ENCODE measurements around the gene TYROBP.

The TYROBP gene

GRCh38 chr19:35869327-35870123 is 38.6 kb downstream of the TYROBP start:
- TF ChIP-seq CTCF (IDR thresholded peaks at IDR 0.05; ENCODE audit: low read depth, low read length) = no peak
- no peak overlapping the region for H3K4me3 ChIP-seq (ENCODE audit: low read depth, low read length)

- peak overlapping the region; percentile 48 for H3K4me3 ChIP-seq (ENCODE audit: low read depth, low read length)
- TF ChIP-seq CTCF (IDR thresholded peaks at IDR 0.05; ENCODE audit: low read depth, low read length) = no peak
Observed at GRCh38 chr19:35868823-35869326, 39.2 kb downstream of the TYROBP start.

- no peak for TF ChIP-seq CTCF (IDR thresholded peaks at IDR 0.05; ENCODE audit: low read depth, low read length)
- peak within 1 kb of the TSS; percentile 48 for H3K4me3 ChIP-seq (ENCODE audit: low read depth, low read length)
Observed at GRCh38 chr19:35868172-35868822, 39.8 kb downstream of the TYROBP start, which contains the start of gene APLP1. Gene APLP1 (plus strand): TSS chr19:35868574. CDS start chr19:35868637, 63 bp downstream.

- no peak for TF ChIP-seq CTCF (IDR thresholded peaks at IDR 0.05; ENCODE audit: low read depth, low read length)
Observed at GRCh38 chr19:35863018-35863417, 45.1 kb downstream of the TYROBP start.

GRCh38 chr19:35862528-35862927 is 45.6 kb downstream of the TYROBP start:
- no peak overlapping the region for H3K4me3 ChIP-seq (ENCODE audit: low read depth, low read length)
- TF ChIP-seq CTCF (IDR thresholded peaks at IDR 0.05; ENCODE audit: low read depth, low read length) = no peak

More at GRCh38 chr19:35863018-35863417, 45.1 kb downstream of the TYROBP start:
- no peak overlapping the region for H3K4me3 ChIP-seq (ENCODE audit: low read depth, low read length)

- no peak overlapping the region for H3K4me3 ChIP-seq (ENCODE audit: low read depth, low read length)
- no peak for TF ChIP-seq CTCF (IDR thresholded peaks at IDR 0.05; ENCODE audit: low read depth, low read length)
Observed at GRCh38 chr19:35861640-35862160, 46.4 kb downstream of the TYROBP start.
